Ecto neural progenitor cell (in vitro differentiated cells): ENCODE data around the gene ZFAND2B.
A peak's percentile ranks its signal among the peaks of the same experiment; 100 is the strongest.
"Not testable (repeated sequence)": the region's sequence is repeated elsewhere in the genome, so short reads cannot be mapped to it uniquely, and the experiment has no call there.

Experiments used
- DNase-seq: peaks from one replicate; pipeline ENCODE4 v3.0.0-alpha.2; 2018; ENCODE audit warnings: low spot score

ZFAND2B gene

DNA sequence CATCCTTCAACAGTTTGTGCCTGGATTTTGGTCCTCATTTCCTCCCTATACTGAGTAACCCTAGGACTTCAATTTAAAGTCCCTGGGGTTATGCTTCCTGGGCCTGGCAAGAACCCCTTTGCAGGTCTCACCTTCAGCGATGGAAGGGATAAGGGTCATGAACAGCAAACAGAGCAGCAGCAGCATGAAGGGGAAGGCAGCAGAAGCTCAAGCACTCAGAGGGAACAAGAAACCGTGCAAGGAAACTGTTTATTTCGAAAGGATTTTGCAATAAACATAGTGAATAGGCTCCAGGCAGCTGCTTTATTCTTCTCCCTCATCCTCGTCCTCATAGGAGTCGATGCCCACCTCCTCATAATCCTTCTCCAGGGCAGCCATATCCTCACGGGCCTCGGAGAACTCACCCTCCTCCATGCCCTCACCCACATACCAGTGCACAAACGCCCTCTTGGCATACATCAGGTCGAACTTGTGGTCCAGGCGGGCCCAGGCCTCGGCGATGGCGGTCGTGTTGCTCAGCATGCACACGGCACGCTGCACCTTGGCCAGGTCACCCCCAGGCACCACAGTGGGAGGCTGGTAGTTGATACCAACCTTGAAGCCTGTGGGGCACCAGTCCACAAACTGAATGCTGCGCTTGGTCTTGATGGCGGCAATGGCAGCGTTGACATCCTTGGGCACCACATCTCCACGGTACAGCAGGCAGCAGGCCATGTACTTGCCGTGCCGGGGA lies 43.6 kb downstream of the ZFAND2B start:
- no peak for DNase-seq

DNA sequence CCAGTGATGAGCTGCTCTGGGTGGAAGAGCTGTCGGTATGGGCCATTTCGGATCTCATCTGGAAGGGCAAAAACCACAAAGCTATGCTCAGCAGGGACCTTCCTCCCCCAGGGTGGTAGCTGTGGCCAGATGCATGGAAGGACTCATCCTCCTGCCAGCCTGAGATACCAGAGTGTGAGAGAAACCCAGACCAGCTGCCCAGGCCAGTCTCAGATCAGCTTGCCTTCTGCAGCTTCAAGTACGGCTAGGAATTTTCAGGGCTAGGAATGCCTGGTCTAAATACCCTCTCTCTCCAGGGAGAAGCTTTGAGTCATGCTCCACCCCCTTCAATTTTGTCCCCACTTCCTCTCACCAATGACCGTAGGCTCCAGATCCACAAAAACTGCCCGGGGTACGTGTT lies 45.1 kb downstream of the ZFAND2B start:
- DNase-seq: no peak

DNA sequence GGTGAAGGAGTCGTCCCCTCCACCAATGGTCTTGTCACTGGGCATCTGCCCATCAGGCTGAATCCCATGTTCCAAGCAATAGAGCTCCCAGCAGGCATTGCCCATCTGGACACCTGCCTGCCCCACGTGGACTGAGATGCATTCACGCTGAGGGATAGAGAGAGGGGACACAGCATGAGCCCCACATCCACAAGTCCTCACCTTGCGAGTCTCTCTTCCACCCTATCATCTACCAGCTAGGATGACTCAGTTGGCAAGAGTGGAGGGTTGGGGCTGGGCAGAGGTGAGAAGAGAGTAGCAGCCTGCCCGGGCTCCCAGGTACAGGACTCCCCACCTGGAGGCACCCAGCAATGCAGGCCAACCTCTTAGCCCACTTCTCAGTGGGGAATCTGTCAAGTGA lies 45.5 kb downstream of the ZFAND2B start:
- no peak for DNase-seq

DNA sequence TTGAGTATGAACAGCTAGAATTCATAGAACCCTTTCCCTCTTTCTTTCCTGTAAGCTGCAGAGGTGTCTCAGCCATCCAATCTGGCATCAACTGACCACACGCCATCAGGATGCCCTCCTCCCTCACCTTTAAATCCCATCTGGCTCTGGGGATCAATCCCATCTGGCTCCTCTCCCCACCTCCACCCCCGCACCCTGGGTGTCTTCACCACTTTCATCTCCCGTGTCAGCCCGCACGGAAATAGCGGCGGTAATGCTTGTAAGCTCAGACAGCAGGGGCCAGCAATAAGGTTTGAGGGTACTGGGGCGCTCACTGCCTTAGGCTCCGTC lies 46.0 kb downstream of the ZFAND2B start:
- DNase-seq: no peak

GRCh38 chr2:219252900-219253752 lies 46.5 kb downstream of the ZFAND2B start, which contains the start of gene TUBA4B:
TSS of gene TUBA4B (plus strand) at chr2:219253243. CDS start at chr2:219253408, 165 bp downstream.
- DNase-seq: no peak

- peak; percentile 74 for DNase-seq
Observed at GRCh38 chr2:219253753-219254589, 47.4 kb downstream of the ZFAND2B start, which contains the start of gene TUBA4A. TSS of gene TUBA4A (minus strand) at chr2:219253918. CDS start at chr2:219253858, 60 bp downstream.

GRCh38 chr2:219254590-219255201 lies 48.1 kb downstream of the ZFAND2B start:
- no peak for DNase-seq

DNA sequence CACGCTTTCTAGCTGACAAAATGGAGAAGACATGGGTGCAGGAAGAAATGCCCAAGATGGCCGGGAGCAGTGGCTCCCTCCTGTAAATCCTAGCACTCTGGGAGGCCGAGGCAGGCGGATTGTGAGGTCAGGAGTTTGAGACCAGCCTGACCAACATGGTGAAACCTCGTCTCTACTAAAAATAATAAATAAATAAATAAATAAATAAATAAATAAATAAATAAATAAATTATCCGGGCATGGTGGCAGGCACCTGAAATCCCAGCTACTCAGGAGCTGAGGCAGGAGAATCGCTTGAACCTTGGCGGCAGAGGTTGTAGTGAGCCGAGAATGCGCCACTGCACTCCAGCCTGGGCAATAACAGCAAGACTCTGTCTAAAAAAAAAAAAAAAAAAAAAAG lies 52.4 kb downstream of the ZFAND2B start:
- DNase-seq: not testable (repeated sequence)
